WTC11 (cell line): Measurements from ENCODE around the gene FAM171A1.

Experiments
- CBFB ChIP-seq: sonication (generic); formaldehyde crosslinking; IDR thresholded peaks from 2 replicates; pipeline ENCODE4 v1.8.1; 2022; ENCODE audit warnings: mild to moderate bottlenecking, low read depth, missing genetic modification reagents
- NFYB ChIP-seq: sonication (generic); formaldehyde crosslinking; conservative IDR thresholded peaks from 2 replicates; pipeline ENCODE4 v1.8.0; 2022; ENCODE audit warnings: low read depth, missing genetic modification reagents
- TF ChIP-seq, protein P1 (sequence below): sonication (generic); formaldehyde crosslinking; IDR thresholded peaks from 2 replicates; pipeline ENCODE4 v1.8.0; 2022; ENCODE audit warnings: mild to moderate bottlenecking, missing genetic modification reagents
- TF ChIP-seq, protein P2 (sequence below): fragments of 200-600 bp; IDR thresholded peaks from 2 replicates; pipeline ENCODE4 v1.8.0; 2022; ENCODE audit warnings: antibody characterized with exemption

DNA sequence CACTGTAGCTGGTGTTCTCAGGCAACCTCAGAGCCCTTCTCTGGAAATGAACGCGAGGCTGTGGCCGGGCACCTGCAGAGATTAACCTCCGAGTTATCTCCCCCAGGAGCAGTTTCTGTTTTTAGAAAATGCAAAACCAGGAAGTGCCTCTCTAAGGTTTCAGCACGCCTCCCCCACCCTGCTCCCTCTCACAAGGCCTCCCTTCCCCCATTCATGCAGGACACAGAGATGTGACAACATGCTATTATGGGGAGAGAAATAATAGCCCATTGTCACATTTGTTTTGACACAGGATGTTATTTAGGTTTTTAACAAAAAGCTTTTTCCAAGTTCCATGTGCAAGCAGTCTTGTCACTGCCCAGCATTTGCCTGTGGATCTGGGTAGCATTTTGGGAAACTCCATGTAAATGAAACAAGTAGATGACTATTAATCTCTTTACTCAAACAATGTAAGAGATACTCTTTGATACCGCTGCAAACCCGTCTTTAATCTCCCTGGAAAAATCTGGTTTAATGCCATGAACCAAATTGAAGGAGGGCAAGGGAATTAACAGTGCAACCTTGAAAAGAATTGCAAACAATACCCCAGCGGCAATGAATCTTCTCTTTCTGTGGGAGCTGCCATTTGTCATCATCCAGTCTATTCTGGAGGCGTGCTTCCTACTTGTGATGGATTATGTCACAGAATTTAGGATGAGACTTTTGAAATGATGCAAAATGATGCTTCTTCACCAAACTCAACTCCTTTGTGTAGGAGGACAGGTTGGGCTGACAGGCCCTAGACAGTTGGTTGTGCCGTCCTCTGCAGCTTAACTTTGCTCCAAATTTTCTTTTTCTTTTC, 116.1 kb downstream of the FAM171A1 start:
- TF ChIP-seq, protein P1, sequence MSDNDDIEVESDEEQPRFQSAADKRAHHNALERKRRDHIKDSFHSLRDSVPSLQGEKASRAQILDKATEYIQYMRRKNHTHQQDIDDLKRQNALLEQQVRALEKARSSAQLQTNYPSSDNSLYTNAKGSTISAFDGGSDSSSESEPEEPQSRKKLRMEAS (CRISPR knock-in tag), result no peak
- TF ChIP-seq CBFB (CRISPR knock-in tag), result no peak
- TF ChIP-seq, protein P2, sequence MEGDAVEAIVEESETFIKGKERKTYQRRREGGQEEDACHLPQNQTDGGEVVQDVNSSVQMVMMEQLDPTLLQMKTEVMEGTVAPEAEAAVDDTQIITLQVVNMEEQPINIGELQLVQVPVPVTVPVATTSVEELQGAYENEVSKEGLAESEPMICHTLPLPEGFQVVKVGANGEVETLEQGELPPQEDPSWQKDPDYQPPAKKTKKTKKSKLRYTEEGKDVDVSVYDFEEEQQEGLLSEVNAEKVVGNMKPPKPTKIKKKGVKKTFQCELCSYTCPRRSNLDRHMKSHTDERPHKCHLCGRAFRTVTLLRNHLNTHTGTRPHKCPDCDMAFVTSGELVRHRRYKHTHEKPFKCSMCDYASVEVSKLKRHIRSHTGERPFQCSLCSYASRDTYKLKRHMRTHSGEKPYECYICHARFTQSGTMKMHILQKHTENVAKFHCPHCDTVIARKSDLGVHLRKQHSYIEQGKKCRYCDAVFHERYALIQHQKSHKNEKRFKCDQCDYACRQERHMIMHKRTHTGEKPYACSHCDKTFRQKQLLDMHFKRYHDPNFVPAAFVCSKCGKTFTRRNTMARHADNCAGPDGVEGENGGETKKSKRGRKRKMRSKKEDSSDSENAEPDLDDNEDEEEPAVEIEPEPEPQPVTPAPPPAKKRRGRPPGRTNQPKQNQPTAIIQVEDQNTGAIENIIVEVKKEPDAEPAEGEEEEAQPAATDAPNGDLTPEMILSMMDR, result no peak
- TF ChIP-seq NFYB (CRISPR knock-in tag), result no peak
